Measurements from ENCODE around the gene MEGF6.
"Not testable (repeated sequence)": the region's sequence is repeated elsewhere in the genome, so short reads cannot be mapped to it uniquely, and the experiment has no call there.

Gene MEGF6

GRCh38 chr1:3627515-3628253 is 16.4 kb upstream of the MEGF6 start:
- DNase-seq = no peak

- no peak for DNase-seq
These were observed 14.7 kb upstream of the MEGF6 start for GRCh38 chr1:3626025-3626424.

GRCh38 chr1:3625151-3625907 is 14.0 kb upstream of the MEGF6 start:
- DNase-seq = peak in 3 of 56 donors; percentile 27 to 76 (median 66)

GRCh38 chr1:3624200-3625136 is 13.2 kb upstream of the MEGF6 start, which contains the start of gene TPRG1L:
TPRG1L (plus strand) TSS chr1:3625015; CDS start chr1:3625073, 58 bp downstream.
- peak; percentile 71 to 99 (median 97) for DNase-seq

- DNase-seq = no peak
These were observed 12.3 kb upstream of the MEGF6 start for GRCh38 chr1:3623441-3624199.

GRCh38 chr1:3622102-3622501 is 10.8 kb upstream of the MEGF6 start:
- not testable (repeated sequence) for DNase-seq

- peak in 21 of 56 donors; percentile 7 to 51 (median 23) for DNase-seq
These were observed 9.9 kb upstream of the MEGF6 start for GRCh38 chr1:3621151-3621671.

GRCh38 chr1:3620708-3621107 is 9.4 kb upstream of the MEGF6 start:
- DNase-seq = no peak

- peak in 43 of 56 donors; percentile 12 to 85 (median 48) for DNase-seq
These were observed 7.8 kb upstream of the MEGF6 start for GRCh38 chr1:3618881-3619671.

GRCh38 chr1:3618531-3618880 is 7.2 kb upstream of the MEGF6 start:
- DNase-seq = no peak

GRCh38 chr1:3617806-3618345 is 6.6 kb upstream of the MEGF6 start:
- DNase-seq = no peak

- no peak for DNase-seq
These were observed 5.6 kb upstream of the MEGF6 start for GRCh38 chr1:3616861-3617260.

- DNase-seq = peak in 1 of 56 donors; percentile 28
These were observed 3.7 kb upstream of the MEGF6 start for GRCh38 chr1:3614755-3615742.

- no peak for DNase-seq
These were observed 815 bp upstream of the MEGF6 start for GRCh38 chr1:3612123-3612522.

GRCh38 chr1:3610527-3611169 is 660 bp downstream of the MEGF6 start:
- no peak for DNase-seq

- DNase-seq = no peak
These were observed 1.4 kb downstream of the MEGF6 start for GRCh38 chr1:3609769-3610526.
